ENCODE measurements around the gene FAM222A.

The FAM222A gene

GRCh38 chr12:109681986-109682707, 31.5 kb upstream of the FAM222A start:
- H4K20me1 ChIP-seq (ENCODE audit: low read depth, low read length): no peaks in the 10 kb centered on the region
- no peaks in the 10 kb centered on the region for H3K9me2 ChIP-seq (replicated peaks; ENCODE audit: insufficient read depth, low read length)
- TF ChIP-seq, protein P1, sequence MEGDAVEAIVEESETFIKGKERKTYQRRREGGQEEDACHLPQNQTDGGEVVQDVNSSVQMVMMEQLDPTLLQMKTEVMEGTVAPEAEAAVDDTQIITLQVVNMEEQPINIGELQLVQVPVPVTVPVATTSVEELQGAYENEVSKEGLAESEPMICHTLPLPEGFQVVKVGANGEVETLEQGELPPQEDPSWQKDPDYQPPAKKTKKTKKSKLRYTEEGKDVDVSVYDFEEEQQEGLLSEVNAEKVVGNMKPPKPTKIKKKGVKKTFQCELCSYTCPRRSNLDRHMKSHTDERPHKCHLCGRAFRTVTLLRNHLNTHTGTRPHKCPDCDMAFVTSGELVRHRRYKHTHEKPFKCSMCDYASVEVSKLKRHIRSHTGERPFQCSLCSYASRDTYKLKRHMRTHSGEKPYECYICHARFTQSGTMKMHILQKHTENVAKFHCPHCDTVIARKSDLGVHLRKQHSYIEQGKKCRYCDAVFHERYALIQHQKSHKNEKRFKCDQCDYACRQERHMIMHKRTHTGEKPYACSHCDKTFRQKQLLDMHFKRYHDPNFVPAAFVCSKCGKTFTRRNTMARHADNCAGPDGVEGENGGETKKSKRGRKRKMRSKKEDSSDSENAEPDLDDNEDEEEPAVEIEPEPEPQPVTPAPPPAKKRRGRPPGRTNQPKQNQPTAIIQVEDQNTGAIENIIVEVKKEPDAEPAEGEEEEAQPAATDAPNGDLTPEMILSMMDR (IDR thresholded peaks at IDR 0.05; ENCODE audit: insufficient read depth, low read length, poor library complexity, severe bottlenecking): no peak
- TF ChIP-seq EZH2phosphoT487 (conservative IDR thresholded peaks at IDR 0.05; ENCODE audit: low read length): no peak
- H3K9me3 ChIP-seq (ENCODE audit: insufficient read depth, low read length): no peaks in the 10 kb centered on the region
- H3K27me3 ChIP-seq (ENCODE audit: low read length): no peaks in the 10 kb centered on the region
- no peak overlapping the region for H2AFZ ChIP-seq (ENCODE audit: low read depth, low read length, severe bottlenecking)
- no peak overlapping the region for H3K27ac ChIP-seq (ENCODE audit: low read depth, low read length)
- H3K79me2 ChIP-seq (ENCODE audit: insufficient read depth, low read length): no peaks in the 10 kb centered on the region
- no peak overlapping the region for H3K4me2 ChIP-seq (ENCODE audit: low read depth, low read length, poor library complexity, severe bottlenecking)
- no peak overlapping the region for H3K4me3 ChIP-seq (ENCODE audit: insufficient read depth, low read length, poor library complexity, severe bottlenecking)
- H3K9ac ChIP-seq (ENCODE audit: low read length): no peak overlapping the region
- no peaks in the 10 kb centered on the region for H3K36me3 ChIP-seq (ENCODE audit: low read length)
- H3F3A ChIP-seq (ENCODE audit: insufficient read depth): no peaks in the 10 kb centered on the region

GRCh38 chr12:109682708-109683060, 30.9 kb upstream of the FAM222A start:
- no peaks in the 10 kb centered on the region for H3F3A ChIP-seq (ENCODE audit: insufficient read depth)
- H3K27me3 ChIP-seq (ENCODE audit: low read length): no peaks in the 10 kb centered on the region
- no peaks in the 10 kb centered on the region for H4K20me1 ChIP-seq (ENCODE audit: low read depth, low read length)
- H3K79me2 ChIP-seq (ENCODE audit: insufficient read depth, low read length): no peaks in the 10 kb centered on the region
- H3K4me3 ChIP-seq (ENCODE audit: insufficient read depth, low read length, poor library complexity, severe bottlenecking): no peak overlapping the region
- no peaks in the 10 kb centered on the region for H3K9me3 ChIP-seq (ENCODE audit: insufficient read depth, low read length)
- H3K9ac ChIP-seq (ENCODE audit: low read length): no peak overlapping the region
- H2AFZ ChIP-seq (ENCODE audit: low read depth, low read length, severe bottlenecking): no peak overlapping the region
- no peaks in the 10 kb centered on the region for H3K9me2 ChIP-seq (replicated peaks; ENCODE audit: insufficient read depth, low read length)
- no peaks in the 10 kb centered on the region for H3K36me3 ChIP-seq (ENCODE audit: low read length)
- no peak for TF ChIP-seq EZH2phosphoT487 (conservative IDR thresholded peaks at IDR 0.05; ENCODE audit: low read length)
- TF ChIP-seq, protein P1 (IDR thresholded peaks at IDR 0.05; ENCODE audit: insufficient read depth, low read length, poor library complexity, severe bottlenecking): no peak
- H3K27ac ChIP-seq (ENCODE audit: low read depth, low read length): no peak overlapping the region
- no peak overlapping the region for H3K4me2 ChIP-seq (ENCODE audit: low read depth, low read length, poor library complexity, severe bottlenecking)

DNA sequence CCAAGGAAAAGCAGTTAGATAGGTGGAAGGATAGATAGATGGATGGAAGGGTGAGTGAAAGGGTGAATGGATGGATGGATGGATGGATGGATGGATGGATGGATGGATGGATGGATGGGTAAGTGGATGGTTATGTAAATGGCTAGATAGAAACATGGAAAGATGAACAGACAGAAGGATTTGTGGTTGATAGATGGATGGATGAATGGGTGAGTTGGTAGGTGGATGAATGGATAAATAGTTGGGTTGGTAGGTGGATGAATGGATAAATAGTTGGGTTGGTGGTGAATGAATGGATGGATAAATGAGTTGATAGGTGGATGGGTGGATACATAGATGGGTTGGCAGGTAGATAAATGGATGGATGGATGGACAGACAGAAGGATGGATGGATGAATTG, 30.3 kb upstream of the FAM222A start:
- Histone ChIP-seq H2AFZ (ENCODE audit: low read depth, low read length, severe bottlenecking) (no peak overlapping the region), H3K4me2 (ENCODE audit: low read depth, low read length, poor library complexity, severe bottlenecking) (no peak overlapping the region), H3K9me3 (ENCODE audit: insufficient read depth, low read length) (no peaks in the 10 kb centered on the region), H4K20me1 (ENCODE audit: low read depth, low read length) (no peaks in the 10 kb centered on the region), H3F3A (ENCODE audit: insufficient read depth) (no peaks in the 10 kb centered on the region), H3K9me2 (replicated peaks; ENCODE audit: insufficient read depth, low read length) (no peaks in the 10 kb centered on the region), H3K9ac (ENCODE audit: low read length) (no peak overlapping the region), H3K4me3 (ENCODE audit: insufficient read depth, low read length, poor library complexity, severe bottlenecking) (no peak overlapping the region), H3K27me3 (ENCODE audit: low read length) (no peaks in the 10 kb centered on the region), H3K27ac (ENCODE audit: low read depth, low read length) (no peak overlapping the region), H3K79me2 (ENCODE audit: insufficient read depth, low read length) (no peaks in the 10 kb centered on the region), H3K36me3 (ENCODE audit: low read length) (no peaks in the 10 kb centered on the region)
- no peak for TF ChIP-seq EZH2phosphoT487 (conservative IDR thresholded peaks at IDR 0.05; ENCODE audit: low read length)
- TF ChIP-seq, protein P1 (IDR thresholded peaks at IDR 0.05; ENCODE audit: insufficient read depth, low read length, poor library complexity, severe bottlenecking): no peak

Measured in SU-DHL-6 (cell line).